ENCODE measurements around the gene DNAH3. TPM values are rescaled to one million over a fixed set of nuclear protein-coding genes. Genes with fewer than 3 reads are reported as not detected.
"Not testable (repeated sequence)": the region's sequence is repeated elsewhere in the genome, so short reads cannot be mapped to it uniquely, and the experiment has no call there.

DNAH3 gene
- total and polyA plus RNA-seq, 2 of the 8 experiments (the other 6 are each of a cell fraction or from before 2014, with no cell fraction given): 0.57 to 0.71 TPM

DNA sequence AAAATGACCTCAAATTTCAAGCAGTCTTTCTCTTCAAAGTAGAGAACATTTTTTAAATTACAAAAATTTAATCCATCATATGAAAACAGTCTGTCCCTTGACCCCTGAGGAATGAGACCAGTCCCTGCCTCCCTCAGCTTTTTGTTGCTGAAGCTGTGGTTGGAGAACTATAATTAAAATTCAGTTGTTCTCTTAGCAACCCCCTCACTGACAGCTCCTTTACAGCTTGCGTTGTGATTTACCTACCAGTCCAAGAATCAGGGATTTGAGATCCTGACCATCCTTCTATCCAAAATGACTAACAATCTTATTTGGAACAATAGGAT lies 220.3 kb downstream of the DNAH3 start (continued):
- TF ChIP-seq RNF2 (IDR thresholded peaks at IDR 0.05; ENCODE audit: borderline replicate concordance, low read depth, low read length, missing control alignments, poor library complexity, severe bottlenecking) (no peak), CEBPB (IDR thresholded peaks at IDR 0.05; ENCODE audit: low read depth, low read length) (no peak)

DNA sequence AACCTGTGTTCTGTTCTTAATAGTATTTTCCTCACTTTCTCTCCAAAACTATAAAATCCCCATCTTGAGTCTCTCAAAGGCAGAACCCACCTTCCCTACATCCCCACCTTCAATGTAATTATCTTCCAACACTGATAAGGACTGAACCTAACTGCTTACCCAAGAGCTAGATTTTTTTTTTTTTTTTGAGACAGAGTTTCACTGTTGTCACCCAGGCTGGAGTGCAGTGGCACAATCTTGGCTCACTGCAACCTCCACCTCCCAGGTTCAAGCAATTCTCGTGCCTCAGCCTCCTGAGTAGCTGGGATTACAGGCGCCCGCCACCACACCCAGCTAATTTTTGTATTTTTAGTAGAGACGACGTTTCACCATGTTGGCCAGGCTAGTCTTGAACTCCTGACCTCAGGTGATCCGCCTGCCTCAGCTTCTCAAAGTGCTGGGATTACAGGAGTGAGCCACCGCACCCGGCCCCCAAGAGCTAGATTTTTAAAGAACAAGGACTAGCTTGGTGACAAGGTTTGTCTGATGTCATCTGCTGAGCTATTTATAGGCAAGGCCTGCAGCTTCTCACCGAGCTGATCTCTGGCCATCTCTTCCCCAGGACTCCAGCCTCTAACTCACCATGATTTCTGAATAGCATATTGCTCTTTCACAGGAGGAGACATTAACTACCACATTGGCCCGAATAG lies 220.8 kb downstream of the DNAH3 start:
- H3K14ac ChIP-seq (ENCODE audit: insufficient read length); H3K4me3 ChIP-seq (ENCODE audit: extremely low read depth in 1 of 4, insufficient read depth in 2 of 4, low read depth in 3 of 4, low read length in 4 of 4); H3K27ac ChIP-seq (ENCODE audit: low read depth, low read length); H2BK12ac ChIP-seq (ENCODE audit: low read depth, low read length); H3K27me3 ChIP-seq (replicated peaks in 1 of 4; ENCODE audit: control insufficient read depth in 3 of 4, extremely low read depth in 1 of 4, insufficient read depth in 3 of 4, low read length in 3 of 4); FAIRE-seq; H3K4me2 ChIP-seq (ENCODE audit: insufficient read depth in 1 of 2, low read depth in 2 of 2, low read length in 2 of 2); H3K79me1 ChIP-seq (ENCODE audit: low read depth, low read length); DNase-seq (ENCODE audit: low read depth in 1 of 2, low spot score in 2 of 2); H2BK20ac ChIP-seq (ENCODE audit: low read length); H3K4me1 ChIP-seq (replicated peaks in 1 of 4; ENCODE audit: control insufficient read depth in 3 of 4, insufficient read depth in 4 of 4, low read length in 3 of 4); H4K91ac ChIP-seq (replicated peaks; ENCODE audit: insufficient read length, low read length); H4K5ac ChIP-seq (ENCODE audit: insufficient read length, low read depth, low read length); H4K8ac ChIP-seq (ENCODE audit: extremely low read depth, insufficient read depth, low read length); H3K4ac ChIP-seq (replicated peaks; ENCODE audit: insufficient read length, low read depth, low read length); POLR2A ChIA-PET (ENCODE audit: partially characterized antibody); H2AFZ ChIP-seq (ENCODE audit: low read length); H3K23me2 ChIP-seq (ENCODE audit: low read depth, low read length); H2AK5ac ChIP-seq (ENCODE audit: low read depth, low read length); H2BK15ac ChIP-seq (ENCODE audit: low read length); H3K18ac ChIP-seq (ENCODE audit: extremely low read depth, low read length); H2BK120ac ChIP-seq (replicated peaks; ENCODE audit: low read depth, low read length); H3K9ac ChIP-seq (replicated peaks in 1 of 4; ENCODE audit: extremely low read depth in 1 of 4, low read depth in 3 of 4, low read length in 3 of 4); H3K9me3 ChIP-seq (ENCODE audit: insufficient read depth in 2 of 2, low read depth in 1 of 2, low read length in 1 of 2); H3K36me3 ChIP-seq (ENCODE audit: control insufficient read depth in 2 of 4, insufficient read depth in 4 of 4, low read length in 3 of 4); H4K20me1 ChIP-seq (replicated peaks in 1 of 2; ENCODE audit: control insufficient read depth in 1 of 2, insufficient read depth in 2 of 2, low read length in 2 of 2); H3K56ac ChIP-seq (replicated peaks; ENCODE audit: insufficient read length, low read depth, low read length); H2BK5ac ChIP-seq (ENCODE audit: low read depth, low read length); H3K79me2 ChIP-seq (ENCODE audit: control insufficient read depth in 1 of 2, insufficient read depth in 2 of 2, low read length in 2 of 2); H3K23ac ChIP-seq (ENCODE audit: insufficient read length): not testable (repeated sequence)
- 83% methylated on average over 10 of the region's 10 CpGs; no CpG with 5 or more reads in 1 of the 2 experiments for WGBS, 2 experiments (ENCODE audit: extremely low coverage in 1 of 2, insufficient coverage in 1 of 2, insufficient read length in 1 of 2, insufficient replicate concordance in 2 of 2, low coverage in 1 of 2, low lambda C conversion rate in 2 of 2, missing lambda C conversion rate in 1 of 2)
- CTCF ChIA-PET (ENCODE audit: partially characterized antibody): interaction anchor here (1.6 to 1.9 kb wide), 2 partner anchors 12 to 80 kb away, joined by 3 to 4 read pairs; no protein-coding TSS in a partner anchor

All from H1 (cell line).